ENCODE results near the gene MRPS23.

Gene MRPS23

GRCh38 chr17:57892146-57892819, 42.4 kb upstream of the MRPS23 start:
- DNase-seq (ENCODE audit: low read depth) = peak; percentile 82
- TF ChIP-seq CTCF (IDR thresholded peaks at IDR 0.05; ENCODE audit: insufficient read depth, low read depth, low read length, missing control alignments) = peak; percentile 99
- no peak overlapping the region for H3K4me3 ChIP-seq (ENCODE audit: low read depth, low read length)

GRCh38 chr17:57890857-57891232, 41.0 kb upstream of the MRPS23 start:
- no peak overlapping the region for H3K4me3 ChIP-seq (ENCODE audit: low read depth, low read length)
- no peak for TF ChIP-seq CTCF (IDR thresholded peaks at IDR 0.05; ENCODE audit: insufficient read depth, low read depth, low read length, missing control alignments)
- no peak for DNase-seq (ENCODE audit: low read depth)

- TF ChIP-seq CTCF (IDR thresholded peaks at IDR 0.05; ENCODE audit: insufficient read depth, low read depth, low read length, missing control alignments) = no peak
- H3K4me3 ChIP-seq (ENCODE audit: low read depth, low read length) = no peak overlapping the region
- no peak for DNase-seq (ENCODE audit: low read depth)
Observed at GRCh38 chr17:57889892-57890856, 40.3 kb upstream of the MRPS23 start.

- no peak for TF ChIP-seq CTCF (IDR thresholded peaks at IDR 0.05; ENCODE audit: insufficient read depth, low read depth, low read length, missing control alignments)
- DNase-seq (ENCODE audit: low read depth) = no peak
- H3K4me3 ChIP-seq (ENCODE audit: low read depth, low read length) = no peak overlapping the region
Observed at GRCh38 chr17:57889252-57889651, 39.4 kb upstream of the MRPS23 start.

- no peak for TF ChIP-seq CTCF (IDR thresholded peaks at IDR 0.05; ENCODE audit: insufficient read depth, low read depth, low read length, missing control alignments)
- H3K4me3 ChIP-seq (ENCODE audit: low read depth, low read length) = no peak overlapping the region
- no peak for DNase-seq (ENCODE audit: low read depth)
Observed at GRCh38 chr17:57888311-57889216, 38.7 kb upstream of the MRPS23 start.

GRCh38 chr17:57887161-57887560, 37.3 kb upstream of the MRPS23 start:
- DNase-seq (ENCODE audit: low read depth) = no peak
- no peak for TF ChIP-seq CTCF (IDR thresholded peaks at IDR 0.05; ENCODE audit: insufficient read depth, low read depth, low read length, missing control alignments)
- no peak overlapping the region for H3K4me3 ChIP-seq (ENCODE audit: low read depth, low read length)

All from GM12865 (cell line).